Measurements from ENCODE around the gene ZNF646. TPM values are rescaled to one million over a fixed set of nuclear protein-coding genes. Genes with fewer than 3 reads are reported as not detected.

ZNF646 gene
- total and polyA plus RNA-seq, 4 donors: 0.89 to 9.6 (median 4.0) TPM

GRCh38 chr16:31094088-31094423 is 19.8 kb downstream of the ZNF646 start:
- TF ChIP-seq YY1 (IDR thresholded peaks at IDR 0.05) (no peak), NR2F2 (IDR thresholded peaks at IDR 0.05) (no peak), ZBTB33 (IDR thresholded peaks at IDR 0.05) (no peak), MAX (IDR thresholded peaks at IDR 0.05) (no peak), HNF4A (conservative IDR thresholded peaks at IDR 0.05) (no peak), SP1 (IDR thresholded peaks at IDR 0.05) (no peak), EGR1 (IDR thresholded peaks at IDR 0.05; ENCODE audit: low read depth in 2 of 2) (no peak), RXRA (IDR thresholded peaks at IDR 0.05) (no peak), FOXA1 (IDR thresholded peaks at IDR 0.05) (no peak), ATF3 (IDR thresholded peaks at IDR 0.05) (no peak)
- H3K9ac ChIP-seq (ENCODE audit: low read depth in 1 of 2, low read length in 2 of 2): peak overlapping the region; percentile 61 to 85
- no peak for DNase-seq (ENCODE audit: low spot score)
- peaks cover 0 to 19% (median 11%) of the 10 kb centered on the region in 4 donors for H3K4me1 ChIP-seq (ENCODE audit: control insufficient read depth in 4 of 4, insufficient read depth in 4 of 4, low read length in 3 of 4)
- peak overlapping the region; percentile 91 to 96 for H3K27ac ChIP-seq (ENCODE audit: low read depth in 1 of 2, low read length in 2 of 2)
- peaks cover 2 to 16% (median 11%) of the 10 kb centered on the region in 4 donors for H3K36me3 ChIP-seq (ENCODE audit: control insufficient read depth in 4 of 4, insufficient read depth in 3 of 4, low read depth in 1 of 4, low read length in 3 of 4)
- no peaks in the 10 kb centered on the region for H3K27me3 ChIP-seq (ENCODE audit: control insufficient read depth in 4 of 4, insufficient read depth in 4 of 4, low read length in 3 of 4)
- no peaks in the 10 kb centered on the region for H3K9me3 ChIP-seq (ENCODE audit: control insufficient read depth in 4 of 4, low read length in 3 of 4)
- under 1% methylated on average over 20 of the region's 20 CpGs for WGBS
- H3K4me3 ChIP-seq (ENCODE audit: low read depth in 1 of 3, low read length in 3 of 3): peak overlapping the region; percentile 89 to 93 (median 92)

- peaks cover 0 to 19% (median 11%) of the 10 kb centered on the region in 4 donors for H3K4me1 ChIP-seq (ENCODE audit: control insufficient read depth in 4 of 4, insufficient read depth in 4 of 4, low read length in 3 of 4)
- peak; percentile 88 for DNase-seq (ENCODE audit: low spot score)
- H3K9me3 ChIP-seq (ENCODE audit: control insufficient read depth in 4 of 4, low read length in 3 of 4): no peaks in the 10 kb centered on the region
- peak within 1 kb of the TSS; percentile 89 to 93 (median 92) for H3K4me3 ChIP-seq (ENCODE audit: low read depth in 1 of 3, low read length in 3 of 3)
- TF ChIP-seq TAF1 (conservative IDR thresholded peaks at IDR 0.05) (peak; percentile 90), YY1 (IDR thresholded peaks at IDR 0.05) (peak; percentile 97), SP1 (IDR thresholded peaks at IDR 0.05) (peak; percentile 81), RXRA (IDR thresholded peaks at IDR 0.05) (peak; percentile 58 to 68), RAD21 (IDR thresholded peaks at IDR 0.05) (peak; percentile 59 to 63), EGR1 (IDR thresholded peaks at IDR 0.05; ENCODE audit: low read depth in 2 of 2) (peak in 1 of 2 donors; percentile 50), ATF3 (IDR thresholded peaks at IDR 0.05) (no peak), JUND (IDR thresholded peaks at IDR 0.05) (peak in 1 of 2 donors; percentile 56), HNF4A (conservative IDR thresholded peaks at IDR 0.05) (peak; percentile 39 to 52), CTCF (IDR thresholded peaks at IDR 0.05; ENCODE audit: low read depth, low read length, missing input control) (no peak), HNF4G (IDR thresholded peaks at IDR 0.05) (no peak), FOXA2 (IDR thresholded peaks at IDR 0.05) (peak; percentile 45), REST (IDR thresholded peaks at IDR 0.05) (peak; percentile 92), ZBTB33 (IDR thresholded peaks at IDR 0.05) (peak; percentile 59), FOXA1 (IDR thresholded peaks at IDR 0.05) (peak; percentile 80), MAX (IDR thresholded peaks at IDR 0.05) (peak; percentile 61), NR2F2 (IDR thresholded peaks at IDR 0.05) (peak; percentile 24), GABPA (IDR thresholded peaks at IDR 0.05 in 1 of 2, conservative IDR thresholded peaks at IDR 0.05 in 1 of 2) (peak; percentile 15 to 86)
- peak within 1 kb of the TSS; percentile 91 to 96 for H3K27ac ChIP-seq (ENCODE audit: low read depth in 1 of 2, low read length in 2 of 2)
- H3K9ac ChIP-seq (ENCODE audit: low read depth in 1 of 2, low read length in 2 of 2): peak within 1 kb of the TSS; percentile 61 to 85
- under 1% methylated on average over 69 of the region's 69 CpGs for WGBS
- no peaks in the 10 kb centered on the region for H3K27me3 ChIP-seq (ENCODE audit: control insufficient read depth in 4 of 4, insufficient read depth in 4 of 4, low read length in 3 of 4)
- peaks cover 0 to 13% (median 10%) of the 10 kb centered on the region in 4 donors for H3K36me3 ChIP-seq (ENCODE audit: control insufficient read depth in 4 of 4, insufficient read depth in 3 of 4, low read depth in 1 of 4, low read length in 3 of 4)
Observed at GRCh38 chr16:31094424-31095120, 20.4 kb downstream of the ZNF646 start, which contains the start of gene VKORC1. TSS of gene VKORC1 (minus strand) at chr16:31094797. CDS start at chr16:31094729, 68 bp downstream.

Measured in liver (tissue), 9 donors.